Esophagus squamous epithelium (tissue), 5 donors: Measurements from ENCODE around the gene CISH. TPM values are rescaled to one million over a fixed set of nuclear protein-coding genes. Genes with fewer than 3 reads are reported as not detected.

Experiments
- DNase-seq: peaks from one replicate; lab custom pipeline; 2025; lab: John Stamatoyannopoulos, UW
- H3K27ac ChIP-seq, 4 donors: fragments of 200-600 bp; sonication (generic); one replicate each; pipeline ENCODE4 v1.5.1; 2016 to 2019; ENCODE audit warnings: mild to moderate bottlenecking in 1 of 4
- H3K27me3 ChIP-seq, 4 donors: fragments of 200-600 bp; sonication (generic); 1 replicate in 3 of 4; 2 replicates in 1 of 4; pipeline versions ENCODE4 v1.5.1 to v1.6.0; 2017 to 2021; ENCODE audit warnings: antibody characterized with exemption in 1 of 4
- H3K36me3 ChIP-seq, 3 donors: fragments of 200-600 bp; sonication (generic); one replicate each; pipeline ENCODE4 v1.5.1; 2016 to 2019
- H3K4me1 ChIP-seq, 3 donors: fragments of 200-600 bp; sonication (generic); one replicate each; pipeline ENCODE4 v1.5.1; 2017 to 2019
- H3K4me3 ChIP-seq, 4 donors: fragments of 200-600 bp; sonication (generic); 1 replicate in 3 of 4; 2 replicates in 1 of 4; pipeline ENCODE4 v1.5.1; 2016 to 2019; ENCODE audit warnings: mild to moderate bottlenecking in 2 of 4, moderate library complexity in 1 of 4
- H3K9me3 ChIP-seq, 3 donors: fragments of 200-600 bp; sonication (generic); one replicate each; pipeline ENCODE4 v1.5.1; 2016 to 2019
- CTCF ChIP-seq, 6 experiments: fragments of 450-650 bp in 4 of 6; fragments of 200-600 bp in 2 of 6; sonication (generic) in 2 of 6; IDR thresholded peaks; one replicate each; pipeline ENCODE4 v1.5.1; 2016 to 2019; ENCODE audit warnings: antibody characterized with exemption in 6 of 6, mild to moderate bottlenecking in 4 of 6, moderate library complexity in 4 of 6
- POLR2A ChIP-seq, 4 donors: fragments of 450-650 bp; IDR thresholded peaks; one replicate each; pipeline ENCODE4 v1.6.1; 2017; ENCODE audit warnings: antibody characterized with exemption in 4 of 4, mild to moderate bottlenecking in 4 of 4, moderate library complexity in 3 of 4
- WGBS, 2 donors: methylation state at CpG; one replicate each; pipeline ENCODE4 v1.1.5; 2018; 5-methylcytosine and 5-hydroxymethylcytosine counted together
- intact Hi-C: fragments of 100-400 bp; cut with DNase I; formaldehyde crosslinking; loops from one replicate; pipeline ENCODE4 v1.15.0; 2022
- total RNA-seq, 4 donors: library from RNA; depleted of rRNA; stranded (reverse); fragments of >200 nt; gene quantifications; one replicate each; pipeline ENCODE4 v1.1.0, GENCODE V29; 2016
- donor health status: DM: yes; HTN: yes; CAD: no.

Gene CISH
- total RNA-seq, 4 donors from 2014 or later = 3.1 to 11.1 (median 6.8) TPM

- no peaks in the 10 kb centered on the region for H3K36me3 ChIP-seq
- no peak overlapping the region for H3K4me3 ChIP-seq
- WGBS, 2 donors = 36 to 58% methylated on average over 2 of the region's 3 CpGs
- peak overlapping the region; percentile 24 to 79 (median 70) for H3K27ac ChIP-seq
- no peak for TF ChIP-seq POLR2A (IDR thresholded peaks at IDR 0.05)
- TF ChIP-seq CTCF (IDR thresholded peaks at IDR 0.05) = no peak
- H3K27me3 ChIP-seq = no peaks in the 10 kb centered on the region
- DNase-seq = no peak
- intact Hi-C loops = no loop called here
- H3K9me3 ChIP-seq = no peaks in the 10 kb centered on the region
- H3K4me1 ChIP-seq = peaks cover 58 to 98% (median 70%) of the 10 kb centered on the region in 3 donors
These were observed 11.3 kb upstream of the CISH start for GRCh38 chr3:50622881-50623280.

- H3K27me3 ChIP-seq = no peaks in the 10 kb centered on the region
- H3K9me3 ChIP-seq = no peaks in the 10 kb centered on the region
- H3K27ac ChIP-seq = peak overlapping the region in 2 of 4 donors; percentile 50 to 55
- no peak for TF ChIP-seq POLR2A (IDR thresholded peaks at IDR 0.05)
- no peak for TF ChIP-seq CTCF (IDR thresholded peaks at IDR 0.05)
- H3K4me1 ChIP-seq = peaks cover 52 to 94% (median 59%) of the 10 kb centered on the region in 3 donors
- 49 to 64% methylated on average over 4 of the region's 4 CpGs for WGBS, 2 donors
- intact Hi-C loops = no loop called here
- H3K36me3 ChIP-seq = no peaks in the 10 kb centered on the region
- no peak for DNase-seq
- no peak overlapping the region for H3K4me3 ChIP-seq
These were observed 9.2 kb upstream of the CISH start for GRCh38 chr3:50620820-50621219.

- WGBS, 2 donors = 88 to 93% methylated on average over 1 of the region's 1 CpG
- Histone ChIP-seq H3K36me3 (no peaks in the 10 kb centered on the region), H3K4me3 (no peak overlapping the region), H3K9me3 (no peaks in the 10 kb centered on the region), H3K27me3 (no peaks in the 10 kb centered on the region), H3K27ac (peak overlapping the region in 3 of 4 donors; percentile 50 to 72 (median 55)), H3K4me1 (peaks cover 48 to 93% (median 55%) of the 10 kb centered on the region in 3 donors)
- intact Hi-C loops = no loop called here
- no peak for TF ChIP-seq CTCF (IDR thresholded peaks at IDR 0.05)
- no peak for TF ChIP-seq POLR2A (IDR thresholded peaks at IDR 0.05)
- no peak for DNase-seq
These were observed 8.8 kb upstream of the CISH start for GRCh38 chr3:50620420-50620819.

- Histone ChIP-seq H3K9me3 (no peaks in the 10 kb centered on the region), H3K27me3 (no peaks in the 10 kb centered on the region), H3K36me3 (no peaks in the 10 kb centered on the region), H3K4me3 (peak overlapping the region; percentile 74 to 97 (median 86)), H3K4me1 (peaks cover 24 to 83% (median 35%) of the 10 kb centered on the region in 3 donors), H3K27ac (peak overlapping the region; percentile 90 to 97 (median 94))
- intact Hi-C loops = no loop called here
- 15% methylated on average over 5 of the region's 6 CpGs; no CpG with 5 or more reads in 1 of the 2 donors for WGBS, 2 donors
- no peak for DNase-seq
- no peak for TF ChIP-seq CTCF (IDR thresholded peaks at IDR 0.05)
- TF ChIP-seq POLR2A (IDR thresholded peaks at IDR 0.05) = no peak
These were observed 6.4 kb upstream of the CISH start for GRCh38 chr3:50617911-50618481.

GRCh38 chr3:50617096-50617791 is 5.7 kb upstream of the CISH start, which contains the start of gene MAPKAPK3:
TSS of gene MAPKAPK3 (plus strand) at chr3:50617151. CDS start at chr3:50617566, 415 bp downstream.
- Histone ChIP-seq H3K4me1 (peaks cover 21 to 83% (median 39%) of the 10 kb centered on the region in 3 donors), H3K4me3 (peak within 1 kb of the TSS; percentile 74 to 97 (median 86)), H3K27me3 (no peaks in the 10 kb centered on the region), H3K36me3 (no peaks in the 10 kb centered on the region), H3K27ac (peak within 1 kb of the TSS; percentile 90 to 97 (median 94)), H3K9me3 (no peaks in the 10 kb centered on the region)
- TF ChIP-seq POLR2A (IDR thresholded peaks at IDR 0.05) (peak in 2 of 4 donors; percentile 33 to 37), CTCF (IDR thresholded peaks at IDR 0.05) (peak in 1 of 6 experiments; percentile 5)
- DNase-seq = no peak
- WGBS, 2 donors = 0% methylated on average over 1 of the region's 58 CpGs; no CpG with 5 or more reads in 1 of the 2 donors
- intact Hi-C loops = no loop called here
